ENCODE data around the gene MECP2. TPM values are rescaled to one million over a fixed set of nuclear protein-coding genes. Genes with fewer than 3 reads are reported as not detected.

MECP2 gene
- total RNA-seq, 1 donor from 2014 or later = 53.4 TPM

DNA sequence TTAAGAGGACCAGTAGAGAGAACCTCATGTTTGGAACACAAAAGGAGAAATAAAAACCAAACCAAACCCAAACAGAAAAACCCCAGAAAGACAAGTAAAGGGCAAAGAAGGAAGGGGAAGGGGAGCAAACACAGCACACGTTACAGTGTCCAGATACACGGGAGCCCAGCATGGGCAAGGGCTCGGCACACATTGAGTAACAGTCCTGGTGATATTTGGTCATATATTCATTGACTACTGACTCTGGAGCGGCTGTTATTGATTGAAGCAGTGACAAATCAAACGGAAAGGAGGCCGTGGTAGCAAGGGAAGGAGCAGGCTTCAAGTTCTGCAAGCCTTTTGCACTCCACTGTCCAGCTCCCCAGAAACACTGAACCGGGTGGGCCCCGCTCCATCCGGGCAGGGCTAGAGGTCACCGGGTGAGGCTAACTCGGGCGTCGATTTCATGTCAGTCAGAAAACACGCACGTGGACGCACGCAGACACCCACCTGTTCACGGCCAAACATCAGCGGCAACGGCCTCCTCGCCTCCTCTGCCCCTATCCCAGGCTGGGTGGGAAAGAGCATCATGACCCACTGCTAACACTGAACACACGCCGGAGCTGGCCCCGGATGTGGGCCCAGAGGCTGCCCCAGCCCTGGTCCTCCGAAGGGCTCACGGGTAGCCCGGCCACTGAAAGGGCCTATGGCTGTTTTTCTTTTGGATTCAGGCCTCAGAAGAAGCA lies 74.1 kb downstream of the MECP2 start:
- H3K27me3 Mint-ChIP-seq (ENCODE audit: insufficient read depth) = no peaks in the 10 kb centered on the region
- peaks cover 4% of the 10 kb centered on the region for H3K4me1 Mint-ChIP-seq (ENCODE audit: low read depth)
- intact Hi-C loops (cut with micrococcal nuclease) = no loop called here
- peaks cover 8% of the 10 kb centered on the region for H3K36me3 Mint-ChIP-seq (ENCODE audit: low read depth)
- H3K9me3 Mint-ChIP-seq = no peaks in the 10 kb centered on the region
- no peak overlapping the region for H3K4me3 Mint-ChIP-seq
- DNase-seq (ENCODE audit: low spot score) = no peak
- H3K27ac Mint-ChIP-seq = peak overlapping the region; percentile 26

DNA sequence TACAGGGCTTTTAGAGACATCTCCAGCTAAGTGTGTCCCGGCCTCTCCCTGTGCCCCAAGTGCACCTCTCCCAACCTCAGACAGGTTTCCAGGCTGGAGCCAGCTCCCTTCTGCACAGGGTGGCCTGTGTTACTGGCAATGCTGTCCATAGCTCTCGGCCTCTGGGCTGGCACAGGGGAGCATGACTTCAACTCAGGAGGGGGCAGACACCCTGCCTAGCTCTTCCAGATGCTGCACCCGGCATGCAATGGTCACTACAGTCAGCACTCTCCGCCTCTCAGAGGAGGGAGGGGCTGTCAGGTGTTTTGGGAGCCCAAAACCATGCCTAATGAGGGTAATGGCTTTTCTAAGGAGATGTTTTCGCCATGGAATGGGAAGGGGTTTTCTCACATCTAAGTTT lies 75.4 kb downstream of the MECP2 start:
- no peaks in the 10 kb centered on the region for H3K9me3 Mint-ChIP-seq
- H3K27me3 Mint-ChIP-seq (ENCODE audit: insufficient read depth) = no peaks in the 10 kb centered on the region
- intact Hi-C loops (cut with micrococcal nuclease) = no loop called here
- H3K27ac Mint-ChIP-seq = no peak overlapping the region
- no peak for DNase-seq (ENCODE audit: low spot score)
- peaks cover 2% of the 10 kb centered on the region for H3K36me3 Mint-ChIP-seq (ENCODE audit: low read depth)
- no peak overlapping the region for H3K4me3 Mint-ChIP-seq
- H3K4me1 Mint-ChIP-seq (ENCODE audit: low read depth) = peaks cover 4% of the 10 kb centered on the region

DNA sequence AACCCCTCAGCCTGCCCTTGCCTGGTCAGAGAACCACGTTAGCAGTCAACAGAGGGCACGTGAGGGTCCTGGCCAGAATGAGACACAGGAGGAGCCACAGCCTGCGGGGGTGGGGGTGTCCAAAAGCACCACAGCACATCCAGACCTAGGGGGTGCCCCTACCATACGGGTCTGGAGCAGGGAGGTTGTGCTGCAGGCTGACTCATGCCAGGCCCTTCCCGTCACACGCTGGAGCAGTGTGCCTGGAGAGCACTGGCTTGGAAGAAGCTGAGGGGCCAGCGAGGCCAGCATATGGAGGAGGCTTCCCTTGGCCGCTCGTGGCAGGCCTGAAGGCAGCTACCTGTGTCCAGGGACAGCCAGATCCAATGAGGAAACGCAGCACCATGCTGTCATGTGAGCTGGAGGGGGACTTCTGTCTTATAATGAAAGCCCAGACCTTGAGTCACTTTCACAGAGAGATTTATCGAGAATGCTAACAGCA lies 76.3 kb downstream of the MECP2 start:
- H3K27ac Mint-ChIP-seq = peak overlapping the region; percentile 89
- no peak for DNase-seq (ENCODE audit: low spot score)
- intact Hi-C loops (cut with micrococcal nuclease) = loop anchor here (2.0 kb wide), 3 partner anchors 30 to 72 kb away; partner anchors contain the start of gene TMEM187

DNA sequence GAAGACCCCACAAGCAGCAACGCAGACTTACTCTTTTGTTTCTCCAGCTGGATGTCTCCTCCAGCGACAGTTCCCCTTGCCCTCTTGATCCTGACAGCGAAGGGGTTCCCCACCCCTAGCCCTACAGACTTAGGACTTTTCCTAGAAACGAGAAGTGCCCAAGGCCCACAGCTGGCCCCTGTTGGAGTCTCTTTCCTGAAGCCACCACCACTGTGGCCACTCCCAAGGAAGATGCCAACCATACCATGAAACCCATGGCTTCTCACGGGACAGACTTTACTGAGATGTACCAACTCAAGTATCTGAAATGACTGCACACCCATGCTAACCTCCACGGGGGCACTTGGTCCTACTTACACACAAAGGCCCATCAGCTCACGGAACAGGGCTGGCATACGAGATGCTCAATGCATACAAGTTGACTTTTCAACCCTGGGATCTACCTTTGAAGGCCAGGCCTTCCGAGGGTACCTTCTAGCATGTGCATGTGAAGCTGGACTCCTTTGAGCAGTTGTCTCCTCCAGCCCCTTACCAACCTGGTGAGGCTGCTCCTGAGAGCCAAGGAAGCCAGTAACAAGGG lies 76.9 kb downstream of the MECP2 start:
- peak overlapping the region; percentile 89 for H3K27ac Mint-ChIP-seq
- intact Hi-C loops (cut with micrococcal nuclease) = loop anchor here (2.0 kb wide), 3 partner anchors 30 to 72 kb away; partner anchors contain the start of gene TMEM187
- no peaks in the 10 kb centered on the region for H3K9me3 Mint-ChIP-seq
- H3K36me3 Mint-ChIP-seq (ENCODE audit: low read depth) = peaks cover 5% of the 10 kb centered on the region
- no peaks in the 10 kb centered on the region for H3K27me3 Mint-ChIP-seq (ENCODE audit: insufficient read depth)
- no peak for DNase-seq (ENCODE audit: low spot score)
- H3K4me3 Mint-ChIP-seq = peak overlapping the region; percentile 94
- H3K4me1 Mint-ChIP-seq (ENCODE audit: low read depth) = peaks cover 4% of the 10 kb centered on the region

More for the DNA sequence above, 76.3 kb downstream of the MECP2 start:
- H3K36me3 Mint-ChIP-seq (ENCODE audit: low read depth) = peaks cover 2% of the 10 kb centered on the region
- H3K27me3 Mint-ChIP-seq (ENCODE audit: insufficient read depth) = no peaks in the 10 kb centered on the region
- peaks cover 4% of the 10 kb centered on the region for H3K4me1 Mint-ChIP-seq (ENCODE audit: low read depth)
- peak overlapping the region; percentile 94 for H3K4me3 Mint-ChIP-seq
- no peaks in the 10 kb centered on the region for H3K9me3 Mint-ChIP-seq

DNA sequence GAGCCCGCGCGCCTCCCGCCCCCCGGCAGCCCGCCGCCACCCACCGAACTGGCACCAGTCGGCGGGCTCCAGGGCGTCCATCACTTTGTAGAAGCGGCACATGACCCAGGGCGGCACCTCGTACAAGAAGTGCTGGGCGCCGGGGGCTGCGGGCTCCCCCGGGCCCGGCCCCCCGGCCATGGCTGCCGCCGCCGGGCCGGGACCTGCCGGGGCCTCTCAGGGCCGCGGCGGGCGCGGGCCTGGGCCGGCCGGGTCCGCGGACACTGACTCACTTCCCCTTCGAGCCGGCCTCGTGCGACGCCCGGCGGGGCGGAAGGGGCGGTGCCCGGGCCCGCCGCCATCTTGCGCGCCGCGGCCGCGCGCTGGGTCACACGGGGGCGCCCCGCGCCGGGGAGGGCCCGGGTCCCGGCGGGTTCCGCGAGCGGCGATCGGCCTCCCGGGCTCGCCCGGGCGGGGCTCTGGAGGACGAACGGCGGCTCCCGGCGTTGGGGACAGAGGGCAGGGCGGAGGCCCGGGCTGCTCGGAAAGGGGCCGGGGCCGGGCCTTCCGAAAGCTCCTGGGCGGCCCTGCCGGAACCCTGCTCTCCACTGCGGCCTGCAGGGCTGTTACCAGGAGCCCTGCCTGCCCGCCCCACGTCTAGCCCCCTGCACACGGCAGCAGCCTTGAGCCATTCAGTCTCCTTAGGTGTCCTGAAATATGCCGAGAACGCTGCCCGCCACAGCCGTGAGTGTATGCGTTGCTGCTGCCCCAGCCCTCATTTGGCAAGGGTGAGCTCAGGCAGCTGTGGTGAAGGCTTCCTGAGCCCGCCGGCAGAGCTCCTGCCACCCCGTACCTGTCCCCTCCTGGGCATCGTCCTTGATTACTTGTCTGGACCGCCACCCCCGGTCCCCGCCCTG lies 77.6 kb downstream of the MECP2 start, which contains the start of gene IRAK1:
IRAK1 (minus strand) TSS at position 270 of the 896 bp plus-strand sequence; CDS start at position 180, 90 bp downstream.
- Mint-ChIP-seq H3K9me3 (no peaks in the 10 kb centered on the region), H3K4me3 (peak within 1 kb of the TSS; percentile 94), H3K36me3 (ENCODE audit: low read depth) (peaks cover 5% of the 10 kb centered on the region), H3K4me1 (ENCODE audit: low read depth) (peaks cover 4% of the 10 kb centered on the region), H3K27ac (peak within 1 kb of the TSS; percentile 89), H3K27me3 (ENCODE audit: insufficient read depth) (no peaks in the 10 kb centered on the region)
- intact Hi-C loops (cut with micrococcal nuclease) = loop anchor here (1.0 to 2.0 kb wide), 4 partner anchors 31 to 94 kb away; partner anchors contain the start of genes ARHGAP4 and TMEM187
- peak; percentile 57 for DNase-seq (ENCODE audit: low spot score)

DNA sequence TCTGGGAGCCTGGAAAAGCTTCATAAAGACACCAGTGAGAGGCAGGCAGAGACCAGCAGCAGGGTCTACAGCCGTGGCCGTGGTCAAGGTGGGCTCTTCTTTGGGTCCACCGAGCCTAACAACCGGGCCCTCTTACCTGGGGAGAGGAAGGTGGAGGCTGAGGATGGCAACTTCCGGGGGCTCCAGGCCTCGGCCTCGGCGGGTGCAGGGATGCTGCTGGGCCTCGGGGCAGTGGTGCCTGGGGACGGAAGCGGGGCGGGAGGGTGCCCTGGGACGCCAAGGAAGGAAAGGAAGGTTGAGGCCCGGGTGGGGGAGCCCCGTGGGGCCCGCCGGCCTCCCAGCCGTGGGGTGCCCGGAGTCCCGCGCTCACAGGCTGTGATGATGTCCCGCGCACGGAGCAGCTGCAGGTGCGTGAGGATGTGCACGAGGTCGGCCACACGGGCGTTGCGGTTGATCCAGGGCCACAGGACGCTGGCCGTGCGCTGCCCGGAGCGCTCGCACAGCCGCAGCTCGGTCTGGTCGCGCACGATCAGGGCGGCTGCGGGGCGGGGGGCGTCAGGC lies 78.4 kb downstream of the MECP2 start:
- H3K27ac Mint-ChIP-seq = peak overlapping the region; percentile 89
- intact Hi-C loops (cut with micrococcal nuclease) = loop anchor here (1.0 kb wide), 1 partner anchor 93 kb away; the partner anchor contains the start of gene ARHGAP4
- H3K27me3 Mint-ChIP-seq (ENCODE audit: insufficient read depth) = no peaks in the 10 kb centered on the region
- H3K4me3 Mint-ChIP-seq = peak overlapping the region; percentile 91
- H3K9me3 Mint-ChIP-seq = no peaks in the 10 kb centered on the region
- DNase-seq (ENCODE audit: low spot score) = no peak
- H3K4me1 Mint-ChIP-seq (ENCODE audit: low read depth) = peaks cover 4% of the 10 kb centered on the region
- peaks cover 5% of the 10 kb centered on the region for H3K36me3 Mint-ChIP-seq (ENCODE audit: low read depth)

DNA sequence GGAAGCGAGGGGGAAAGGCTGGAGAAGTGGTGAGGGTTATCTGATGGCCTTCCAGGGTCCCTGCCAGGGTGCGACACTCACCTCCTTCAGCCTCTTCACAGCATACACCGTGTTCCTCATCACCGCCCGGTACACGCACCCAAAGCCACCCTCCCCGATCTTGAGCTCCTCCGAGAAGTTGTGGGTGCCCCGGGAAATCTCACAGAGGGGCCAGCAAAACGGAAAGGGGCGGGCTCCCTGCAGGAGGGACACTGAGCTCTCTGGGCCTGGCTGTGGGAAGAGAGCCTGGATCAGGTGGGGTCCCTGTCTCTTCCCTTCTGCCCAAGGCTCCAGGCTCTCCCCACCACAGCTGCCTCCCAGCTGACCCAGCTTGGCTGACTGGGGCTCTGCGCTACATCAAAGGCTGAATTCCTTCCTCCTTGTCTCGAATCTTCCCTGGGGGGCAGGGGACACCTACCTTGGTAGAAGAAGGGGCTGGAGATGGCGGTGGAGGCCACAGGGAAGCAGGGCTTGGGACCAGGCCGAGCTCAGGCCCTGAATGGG lies 78.9 kb downstream of the MECP2 start:
- H3K4me1 Mint-ChIP-seq (ENCODE audit: low read depth) = peaks cover 4% of the 10 kb centered on the region
- H3K27me3 Mint-ChIP-seq (ENCODE audit: insufficient read depth) = no peaks in the 10 kb centered on the region
- H3K36me3 Mint-ChIP-seq (ENCODE audit: low read depth) = peaks cover 6% of the 10 kb centered on the region
- peak overlapping the region; percentile 89 for H3K27ac Mint-ChIP-seq
- H3K4me3 Mint-ChIP-seq = peak overlapping the region; percentile 91
- intact Hi-C loops (cut with micrococcal nuclease) = loop anchor here (1.0 kb wide), 1 partner anchor 92 kb away; the partner anchor contains the start of gene ARHGAP4
- H3K9me3 Mint-ChIP-seq = no peaks in the 10 kb centered on the region
- DNase-seq (ENCODE audit: low spot score) = no peak

DNA sequence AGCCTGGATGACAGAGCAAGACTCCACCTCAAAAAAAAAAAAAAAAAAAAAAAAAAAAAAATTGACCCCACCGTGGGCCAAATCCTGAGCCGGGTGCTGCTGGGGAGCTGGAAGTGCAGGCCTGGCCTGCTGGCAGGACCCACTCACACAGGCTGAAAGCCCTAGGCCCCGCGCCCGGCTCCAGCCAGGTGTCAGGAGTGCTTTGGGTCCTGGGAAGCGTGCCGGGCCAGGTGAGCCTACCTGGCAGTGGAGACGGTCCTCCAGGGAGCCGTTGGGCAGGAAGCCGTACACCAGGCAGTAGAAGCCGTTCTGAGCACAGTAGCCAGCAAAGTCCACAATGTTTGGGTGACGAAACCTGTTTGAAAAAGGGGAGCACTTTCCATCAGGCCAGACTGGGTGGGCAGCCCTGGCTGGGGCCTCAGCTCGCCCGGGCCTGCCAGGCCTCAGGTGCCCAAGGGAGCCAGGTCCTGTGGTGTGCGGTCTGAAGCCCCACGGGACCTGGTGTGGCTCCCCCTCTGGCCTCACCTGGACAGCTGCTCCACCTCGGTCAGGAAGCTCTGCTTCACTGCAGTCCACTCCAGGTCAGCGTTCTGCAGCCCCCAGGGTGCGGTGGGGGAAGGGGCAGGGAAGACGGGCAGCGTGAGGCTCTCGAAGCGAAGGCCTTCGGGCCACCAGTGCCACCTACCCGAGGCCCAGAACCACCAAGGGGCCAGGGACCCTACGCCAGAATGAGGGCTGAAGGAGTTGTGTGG lies 79.6 kb downstream of the MECP2 start:
- Mint-ChIP-seq H3K4me3 (peak overlapping the region; percentile 91), H3K27me3 (ENCODE audit: insufficient read depth) (no peaks in the 10 kb centered on the region), H3K9me3 (no peaks in the 10 kb centered on the region), H3K4me1 (ENCODE audit: low read depth) (peaks cover 4% of the 10 kb centered on the region), H3K36me3 (ENCODE audit: low read depth) (peaks cover 7% of the 10 kb centered on the region), H3K27ac (no peak overlapping the region)
- intact Hi-C loops (cut with micrococcal nuclease) = no loop called here
- no peak for DNase-seq (ENCODE audit: low spot score)

DNA sequence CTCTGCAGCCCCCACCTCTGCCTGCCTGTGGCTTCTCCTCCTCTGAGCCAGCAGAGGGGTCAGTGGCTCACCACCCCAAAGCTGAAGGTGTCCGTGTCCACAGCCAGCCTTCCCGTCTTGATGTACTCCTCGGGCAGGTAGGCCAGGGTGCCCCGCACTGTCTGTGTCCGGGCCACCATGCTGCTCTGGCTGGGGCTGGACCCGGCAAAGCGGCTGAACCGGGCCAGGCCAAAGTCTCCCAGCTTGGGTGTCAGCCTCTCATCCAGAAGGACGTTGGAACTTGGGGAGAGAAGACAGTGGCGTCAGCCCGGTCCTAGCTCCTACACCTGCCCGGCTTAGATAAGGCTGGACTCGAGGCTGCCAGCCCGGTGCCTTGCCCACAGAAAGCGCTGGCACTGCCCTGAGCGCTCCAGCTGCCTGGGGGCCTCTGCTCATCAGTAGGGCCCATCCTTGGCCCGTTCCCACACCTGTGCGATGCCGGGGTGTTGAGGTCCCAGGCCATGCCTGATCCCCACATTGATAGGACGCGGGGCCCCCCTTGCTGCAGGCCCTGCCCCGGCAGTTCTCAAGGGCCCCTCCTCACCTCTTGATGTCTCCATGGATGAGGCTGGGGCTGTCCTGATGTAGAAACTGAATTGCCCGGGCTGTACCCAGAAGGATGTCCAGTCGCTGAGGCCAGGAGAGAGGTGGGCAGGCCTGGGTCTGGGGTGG lies 81.0 kb downstream of the MECP2 start:
- Mint-ChIP-seq H3K36me3 (ENCODE audit: low read depth) (peaks cover 10% of the 10 kb centered on the region), H3K4me1 (ENCODE audit: low read depth) (peaks cover 4% of the 10 kb centered on the region), H3K27me3 (ENCODE audit: insufficient read depth) (no peaks in the 10 kb centered on the region), H3K4me3 (no peak overlapping the region), H3K27ac (no peak overlapping the region), H3K9me3 (no peaks in the 10 kb centered on the region)
- DNase-seq (ENCODE audit: low spot score) = no peak
- intact Hi-C loops (cut with micrococcal nuclease) = no loop called here

DNA sequence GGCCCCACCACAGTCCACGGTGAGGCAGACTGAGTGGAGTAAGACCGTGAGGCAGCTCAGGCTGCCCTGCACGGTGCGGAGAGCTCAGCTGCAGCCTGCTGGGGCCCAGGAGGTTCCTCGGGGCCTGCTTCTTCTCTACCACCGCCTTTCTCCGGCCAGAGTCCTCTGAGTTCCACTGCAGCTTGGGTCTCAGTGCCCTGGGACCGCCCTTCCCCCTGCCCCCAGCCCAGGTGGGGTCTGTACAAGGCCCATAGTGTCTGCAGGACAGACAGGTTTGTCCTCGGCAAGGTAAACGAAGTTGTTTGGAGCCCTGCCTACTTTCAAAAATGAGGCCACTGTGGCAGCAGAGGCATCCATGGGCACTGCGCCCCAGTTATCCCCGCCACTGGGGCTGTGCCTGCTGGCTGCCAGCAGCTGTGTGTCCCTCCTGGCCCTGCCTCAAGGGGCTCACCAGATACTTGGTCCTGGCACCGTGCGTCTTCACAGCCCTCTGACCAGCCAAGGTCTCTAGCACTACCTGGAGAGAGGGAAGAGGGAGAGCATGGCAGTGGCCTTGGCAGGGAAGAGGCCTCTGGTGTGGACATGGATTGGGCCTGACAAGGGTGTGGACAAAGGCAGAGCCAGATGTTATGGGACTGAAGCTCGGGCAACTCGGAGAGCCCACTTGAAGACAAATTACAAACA lies 81.8 kb downstream of the MECP2 start:
- no peak for DNase-seq (ENCODE audit: low spot score)
- Mint-ChIP-seq H3K27me3 (ENCODE audit: insufficient read depth) (no peaks in the 10 kb centered on the region), H3K27ac (peak overlapping the region; percentile 75), H3K36me3 (ENCODE audit: low read depth) (peaks cover 10% of the 10 kb centered on the region), H3K9me3 (no peaks in the 10 kb centered on the region), H3K4me1 (ENCODE audit: low read depth) (peaks cover 4% of the 10 kb centered on the region), H3K4me3 (peak overlapping the region; percentile 53)
- intact Hi-C loops (cut with micrococcal nuclease) = no loop called here

All from activated T-helper 1 cell treated with anti-CD3 and anti-CD28 coated beads, Interleukin-12 subunit alpha, Interleukin-12 subunit beta, Interleukin-2, Interleukin-4 antibody, amounts not matched to agents 30 ng/mL and 10 ng/mL and 1 ng/mL, durations not matched to agents 14 hours and 24 hours and 36 hours (primary cell).